GM18519 (cell line): ENCODE results near the gene ACSL6.

Source experiments
- ATAC-seq: cut with Tn5 transposase; IDR thresholded peaks from one replicate; pipeline ENCODE4 v1.9.1; 2021; ENCODE audit warnings: mild to moderate bottlenecking, moderate library complexity; ENCODE audit not compliant: unreplicated experiment, low FRiP score

The ACSL6 gene

DNA sequence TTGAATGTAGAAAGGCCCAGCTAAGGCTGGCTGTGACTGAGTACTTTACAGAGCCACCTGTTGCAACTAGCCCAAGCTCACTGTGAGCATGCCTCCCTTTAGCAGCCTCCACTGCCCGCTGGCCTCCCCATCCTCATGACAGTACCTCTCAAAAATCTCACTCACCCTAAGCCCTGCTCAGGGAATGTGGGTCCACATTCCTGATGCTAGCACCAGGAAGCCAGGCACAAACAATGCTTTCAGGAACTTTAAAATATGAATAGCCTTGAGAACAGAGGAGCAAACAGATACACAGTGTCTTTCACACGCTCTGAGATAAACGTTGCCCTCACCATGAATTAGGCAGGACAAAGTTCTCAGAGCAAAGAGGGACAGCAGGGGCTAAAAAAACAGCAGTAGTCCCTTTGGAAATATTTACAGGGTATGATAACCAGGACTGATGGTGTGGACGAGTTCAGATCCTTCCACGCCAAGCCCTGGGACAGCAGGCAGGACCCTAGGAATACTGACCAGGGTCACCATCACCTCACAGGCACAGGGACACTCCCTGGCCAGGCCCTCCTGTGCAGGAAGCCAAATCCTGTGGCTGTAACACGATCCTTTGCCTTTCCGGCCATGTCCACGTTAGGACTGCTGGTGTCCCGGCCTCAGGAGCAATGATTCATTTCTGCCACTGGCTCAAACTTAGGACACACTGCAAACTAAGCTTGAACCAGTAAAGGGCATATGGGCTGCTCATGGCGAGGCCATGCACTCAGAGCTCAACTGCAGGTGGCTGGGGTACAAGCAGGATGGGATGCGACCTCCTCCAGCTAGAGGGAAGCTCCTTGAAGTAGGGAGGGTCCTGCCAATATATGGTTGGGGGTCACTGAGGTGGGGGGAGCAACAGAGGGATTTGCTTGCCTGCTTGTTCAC lies 9.6 kb downstream of the ACSL6 start:
- no peak for ATAC-seq

- no peak for ATAC-seq
Measured at GRCh38 chr5:132000677-132001453, 10.6 kb downstream of the ACSL6 start.

DNA sequence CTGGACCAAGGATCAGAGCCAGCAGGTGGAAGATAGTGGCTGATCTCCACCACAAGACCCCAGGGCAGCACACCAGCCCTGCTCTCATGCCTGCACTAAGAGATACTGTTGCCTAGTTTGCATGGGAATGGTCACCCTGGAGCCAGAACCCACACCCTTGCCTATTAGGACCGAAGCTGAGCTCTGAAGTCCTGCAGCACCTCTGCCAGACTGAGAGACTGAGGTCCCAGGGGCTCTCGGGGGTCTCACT lies 11.3 kb downstream of the ACSL6 start:
- ATAC-seq = no peak

GRCh38 chr5:131999441-132000240 lies 11.8 kb downstream of the ACSL6 start:
- ATAC-seq = no peak

GRCh38 chr5:131999041-131999440 lies 12.4 kb downstream of the ACSL6 start:
- ATAC-seq = no peak

- no peak for ATAC-seq
Measured at GRCh38 chr5:131998431-131999040, 12.9 kb downstream of the ACSL6 start.

DNA sequence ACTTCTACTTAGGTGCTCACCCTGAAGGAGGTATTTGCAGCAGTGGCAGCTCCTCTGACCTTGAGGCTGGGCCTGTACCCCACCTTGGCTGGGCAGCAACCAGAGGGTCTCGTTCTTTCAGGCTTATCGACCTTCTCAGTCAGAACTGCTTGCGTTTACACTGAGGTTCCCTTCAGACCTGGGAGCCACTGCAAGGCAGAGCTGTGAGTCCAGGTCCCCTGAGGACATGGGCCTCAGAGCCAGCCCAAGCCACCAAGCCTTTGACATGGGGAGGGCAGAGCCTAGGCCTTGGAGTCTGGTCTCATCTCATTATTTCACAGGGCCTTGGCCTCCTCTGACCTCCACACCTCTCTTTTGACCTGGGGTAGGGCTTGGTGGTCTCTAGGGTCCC lies 13.7 kb downstream of the ACSL6 start:
- ATAC-seq = no peak

DNA sequence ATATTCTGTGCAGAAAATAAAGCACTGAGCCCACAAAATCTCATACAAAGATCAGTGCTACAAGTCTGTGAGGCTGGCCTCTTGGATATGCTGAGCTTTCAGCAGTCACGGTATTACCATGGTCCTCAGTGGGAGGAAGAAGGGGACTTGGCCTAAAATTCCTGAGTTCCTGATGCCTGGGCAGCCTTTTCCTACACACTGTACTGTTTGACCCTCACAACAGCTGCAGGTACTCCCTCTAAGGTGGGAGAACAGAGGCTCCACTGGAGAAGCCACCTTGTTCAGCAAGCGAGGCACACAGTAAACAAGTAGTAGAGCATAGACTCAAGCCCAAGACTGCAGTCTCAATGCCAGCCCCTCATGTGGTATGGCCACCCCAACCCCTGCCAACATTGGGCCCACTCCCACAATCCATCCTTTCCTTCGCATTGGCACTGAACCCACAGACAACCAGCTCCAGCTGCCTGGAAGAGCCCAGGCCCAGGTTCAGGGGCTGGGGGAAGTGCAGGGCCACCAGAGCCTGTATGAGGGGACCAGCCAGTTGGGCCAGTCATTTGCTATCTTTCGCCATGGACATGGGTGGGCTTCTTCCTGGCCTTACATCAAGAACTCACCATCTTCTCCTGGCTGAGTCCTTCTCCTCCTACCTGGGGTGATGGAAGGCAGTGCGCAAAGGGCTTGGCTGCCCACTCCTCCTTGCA lies 14.3 kb downstream of the ACSL6 start:
- no peak for ATAC-seq

GRCh38 chr5:131996210-131997025 lies 15.0 kb downstream of the ACSL6 start:
- ATAC-seq = no peak

- ATAC-seq = no peak
Measured at GRCh38 chr5:131994533-131995226, 16.8 kb downstream of the ACSL6 start.

GRCh38 chr5:131994090-131994489 lies 17.4 kb downstream of the ACSL6 start:
- no peak for ATAC-seq

DNA sequence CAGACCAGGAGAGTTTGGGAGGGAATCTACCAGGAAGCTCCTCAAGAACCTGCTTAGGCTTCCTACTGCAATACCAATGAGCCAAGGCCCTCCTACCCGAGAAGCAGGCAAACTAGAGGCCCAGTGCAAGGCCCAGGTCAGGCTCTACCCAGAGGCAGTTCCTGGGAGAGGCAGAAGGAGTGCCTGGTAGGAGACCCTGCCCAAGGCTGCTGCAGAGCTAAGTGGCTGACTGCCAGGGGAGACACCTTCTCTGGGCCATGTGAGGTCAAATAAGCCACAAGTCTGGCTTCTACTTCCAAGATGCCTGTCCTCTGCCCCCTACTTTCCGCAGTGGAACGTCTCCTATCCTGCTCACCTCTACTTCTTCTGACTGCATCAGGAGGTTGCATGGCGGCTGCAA lies 17.8 kb downstream of the ACSL6 start:
- ATAC-seq = no peak

GRCh38 chr5:131992370-131992769 lies 19.1 kb downstream of the ACSL6 start:
- ATAC-seq = no peak

DNA sequence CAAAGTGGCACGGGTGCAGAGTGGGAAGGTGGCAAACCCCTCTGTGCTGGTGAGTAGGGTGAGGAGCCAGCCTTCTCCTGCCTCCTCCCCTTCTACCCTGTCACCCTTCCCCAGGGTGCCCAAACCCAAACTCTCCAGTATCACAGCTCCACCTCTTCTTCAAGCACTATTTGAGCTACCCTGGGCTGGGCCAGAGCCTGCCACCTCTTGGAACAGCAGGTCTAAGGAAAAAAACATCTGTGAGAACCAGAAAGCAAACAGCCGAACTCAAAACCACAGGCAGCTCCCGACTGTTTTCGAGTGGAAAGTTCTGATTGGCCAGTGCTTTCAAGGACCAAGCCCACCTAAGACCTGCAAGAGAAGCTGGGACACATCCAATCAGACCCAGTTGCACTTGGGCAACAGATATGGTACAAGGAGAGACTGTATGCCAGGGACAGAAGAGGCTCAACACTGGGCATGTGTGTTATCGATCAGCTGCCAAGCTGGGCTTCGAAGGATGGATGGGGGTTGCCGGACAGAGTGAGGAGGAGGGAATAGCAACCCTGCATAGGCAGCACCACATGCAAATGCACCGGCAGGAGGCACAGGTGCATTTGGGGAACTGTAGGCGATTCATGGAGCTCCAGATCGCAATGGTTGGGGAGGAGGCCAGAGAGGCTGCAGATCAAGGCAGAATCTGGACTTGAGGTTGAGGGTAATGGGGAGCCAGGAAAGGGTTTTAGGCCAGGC lies 19.7 kb downstream of the ACSL6 start:
- no peak for ATAC-seq

- ATAC-seq = no peak
Measured at GRCh38 chr5:131990716-131991115, 20.7 kb downstream of the ACSL6 start.

GRCh38 chr5:131988601-131989000 lies 22.9 kb downstream of the ACSL6 start:
- ATAC-seq = no peak

- ATAC-seq = no peak
Measured at GRCh38 chr5:131987251-131987650, 24.2 kb downstream of the ACSL6 start.
